Inflammatory macrophage treated with lipopolysaccharide for 4 hours (primary cell): ENCODE results near the gene GRM8.
"Not testable (repeated sequence)": the region's sequence is repeated elsewhere in the genome, so short reads cannot be mapped to it uniquely, and the experiment has no call there.

Experiments
- DNase-seq: peaks from one replicate; pipeline ENCODE4 v3.0.0-alpha.2; 2020

GRM8 gene

GRCh38 chr7:126905255-126905654, 347.5 kb downstream of the GRM8 start:
- not testable (repeated sequence) for DNase-seq

- DNase-seq, result not testable (repeated sequence)
Observed at GRCh38 chr7:126901041-126901765, 351.5 kb downstream of the GRM8 start.

- not testable (repeated sequence) for DNase-seq
Observed at GRCh38 chr7:126887980-126888379, 364.8 kb downstream of the GRM8 start.

GRCh38 chr7:126887560-126887959, 365.2 kb downstream of the GRM8 start:
- not testable (repeated sequence) for DNase-seq

- not testable (repeated sequence) for DNase-seq
Observed at GRCh38 chr7:126882730-126883129, 370.0 kb downstream of the GRM8 start.

GRCh38 chr7:126881908-126882307, 370.8 kb downstream of the GRM8 start:
- not testable (repeated sequence) for DNase-seq

GRCh38 chr7:126881315-126881714, 371.4 kb downstream of the GRM8 start:
- DNase-seq, result no peak

- not testable (repeated sequence) for DNase-seq
Observed at GRCh38 chr7:126876536-126876935, 376.2 kb downstream of the GRM8 start.

GRCh38 chr7:126856691-126857291, 395.9 kb downstream of the GRM8 start:
- DNase-seq, result peak; percentile 15

- DNase-seq, result no peak
Observed at GRCh38 chr7:126845331-126845730, 407.4 kb downstream of the GRM8 start.

GRCh38 chr7:126843883-126844282, 408.9 kb downstream of the GRM8 start:
- no peak for DNase-seq

GRCh38 chr7:126843336-126843735, 409.4 kb downstream of the GRM8 start:
- DNase-seq, result no peak

GRCh38 chr7:126842451-126842850, 410.3 kb downstream of the GRM8 start:
- DNase-seq, result no peak

GRCh38 chr7:126840869-126841268, 411.9 kb downstream of the GRM8 start:
- no peak for DNase-seq

GRCh38 chr7:126839624-126840023, 413.1 kb downstream of the GRM8 start:
- no peak for DNase-seq

- DNase-seq, result no peak
Observed at GRCh38 chr7:126838194-126838593, 414.5 kb downstream of the GRM8 start.

- DNase-seq, result not testable (repeated sequence)
Observed at GRCh38 chr7:126831241-126831640, 421.5 kb downstream of the GRM8 start.

- DNase-seq, result no peak
Observed at GRCh38 chr7:126820925-126821324, 431.8 kb downstream of the GRM8 start.

GRCh38 chr7:126819197-126819484, 433.6 kb downstream of the GRM8 start:
- DNase-seq, result no peak

GRCh38 chr7:126818393-126819196, 434.1 kb downstream of the GRM8 start:
- no peak for DNase-seq

GRCh38 chr7:126809188-126809587, 443.6 kb downstream of the GRM8 start:
- DNase-seq, result no peak

GRCh38 chr7:126806614-126807013, 446.1 kb downstream of the GRM8 start:
- DNase-seq, result no peak

GRCh38 chr7:126805351-126805750, 447.4 kb downstream of the GRM8 start:
- DNase-seq, result no peak

GRCh38 chr7:126804604-126805003, 448.1 kb downstream of the GRM8 start:
- no peak for DNase-seq
